Sigmoid colon (tissue), 7 donors: ENCODE results near the gene PDE11A. TPM values are rescaled to one million over a fixed set of nuclear protein-coding genes. Genes with fewer than 3 reads are reported as not detected.

Experiments
- DNase-seq: peaks from one replicate; pipeline ENCODE4 v3.0.0-alpha.2; 2019
- H3K27ac ChIP-seq, 4 donors: fragments of 200-600 bp; sonication (generic); one replicate each; pipeline ENCODE4 v1.5.1; 2016 to 2019; ENCODE audit warnings: mild to moderate bottlenecking in 1 of 4
- H3K27me3 ChIP-seq, 3 donors: fragments of 200-600 bp; sonication (generic); one replicate each; pipeline ENCODE4 v1.5.1; 2019; ENCODE audit warnings: mild to moderate bottlenecking in 1 of 3
- H3K36me3 ChIP-seq, 4 donors: fragments of 200-600 bp; sonication (generic); one replicate each; pipeline ENCODE4 v1.5.1; 2016 to 2019
- H3K4me1 ChIP-seq, 4 donors: fragments of 200-600 bp; sonication (generic); one replicate each; pipeline ENCODE4 v1.5.1; 2017 to 2019
- H3K4me3 ChIP-seq, 4 donors: fragments of 200-600 bp; sonication (generic); one replicate each; pipeline ENCODE4 v1.5.1; 2017 to 2019; ENCODE audit warnings: mild to moderate bottlenecking in 2 of 4, moderate library complexity in 1 of 4
- H3K9me3 ChIP-seq, 4 donors: fragments of 200-600 bp in 3 of 4; sonication (generic) in 3 of 4; one replicate each; pipeline versions ENCODE4 v1.5.1 to v1.6.1; 2013 to 2019
- CTCF ChIP-seq, 4 experiments: fragments of 450-650 bp in 3 of 4; fragments of 200-600 bp in 1 of 4; IDR thresholded peaks; one replicate each; pipeline ENCODE4 v1.5.1; 2016 to 2019; ENCODE audit warnings: antibody characterized with exemption in 4 of 4, mild to moderate bottlenecking in 3 of 4, moderate library complexity in 2 of 4
- EP300 ChIP-seq, 4 donors: sonication (generic); formaldehyde crosslinking; IDR thresholded peaks; one replicate each; pipeline ENCODE4 v1.6.1; 2017; ENCODE audit warnings: antibody characterized with exemption in 4 of 4
- POLR2A ChIP-seq, 2 donors: fragments of 450-650 bp; IDR thresholded peaks; one replicate each; pipeline ENCODE4 v1.6.1; 2016; ENCODE audit warnings: antibody characterized with exemption in 2 of 2, mild to moderate bottlenecking in 2 of 2, moderate library complexity in 2 of 2
- POLR2AphosphoS5 ChIP-seq, 4 donors: sonication (generic); formaldehyde crosslinking; IDR thresholded peaks; one replicate each; pipeline ENCODE4 v1.6.1; 2017; ENCODE audit warnings: antibody characterized with exemption in 4 of 4
- WGBS, 2 donors: extraction: QIAGEN DNeasy Blood & Tissue Kit; methylation state at CpG; one replicate each; pipeline ENCODE4 v1.1.7; 2013; 5-methylcytosine and 5-hydroxymethylcytosine counted together
- intact Hi-C: fragments of 100-400 bp; cut with DNase I; formaldehyde crosslinking; loops from one replicate; pipeline ENCODE4 v1.15.1; 2023
- polyA plus RNA-seq, 3 donors: library from polyadenylated mRNA; stranded (reverse); fragments of 200-250 nt; gene quantifications; one replicate each; pipeline ENCODE4 v1.2.3, GENCODE V29; 2013
- small RNA-seq, 3 donors: library from RNA; depleted of rRNA; stranded (forward); fragments of <200 nt; gene quantifications; one replicate each; pipeline ENCODE3, GENCODE V24; 2016
- total RNA-seq, 4 donors: library from RNA; depleted of rRNA; stranded (reverse); fragments of >200 nt; gene quantifications; one replicate each; pipeline ENCODE4 v1.1.0, GENCODE V29; 2016
- donor health status: healthy with polysubstance abuse.
- donor health status: Bipolar disorder and iron deficiency.
- donor health status: healthy.

Gene PDE11A
- total and polyA plus RNA-seq, 7 donors: 0.57 to 16.8 (median 4.3) TPM; not detected in 2

- intact Hi-C loops: no loop called here
- H3K36me3 ChIP-seq: no peaks in the 10 kb centered on the region
- peaks cover 5 to 19% (median 13%) of the 10 kb centered on the region in 4 donors for H3K4me1 ChIP-seq
- no peak for DNase-seq
- H3K4me3 ChIP-seq: no peak overlapping the region
- 25 to 71% methylated on average over 3 of the region's 3 CpGs for WGBS, 2 donors
- peak overlapping the region in 3 of 4 donors; percentile 47 to 67 (median 58) for H3K27ac ChIP-seq
- no peaks in the 10 kb centered on the region for H3K27me3 ChIP-seq
- H3K9me3 ChIP-seq: no peaks in the 10 kb centered on the region
- TF ChIP-seq POLR2A (IDR thresholded peaks at IDR 0.05): no peak
- peak in 1 of 4 donors; percentile 62 for TF ChIP-seq EP300 (IDR thresholded peaks at IDR 0.05)
- TF ChIP-seq CTCF (IDR thresholded peaks at IDR 0.05): no peak
- TF ChIP-seq POLR2AphosphoS5 (IDR thresholded peaks at IDR 0.05): peak in 3 of 4 donors; percentile 28 to 68 (median 64)
Observed at GRCh38 chr2:177579486-177580036, 493.0 kb downstream of the PDE11A start.

GRCh38 chr2:177578454-177578853 is 494.1 kb downstream of the PDE11A start:
- no peak for DNase-seq
- H3K27ac ChIP-seq: no peak overlapping the region
- TF ChIP-seq CTCF (IDR thresholded peaks at IDR 0.05): no peak
- TF ChIP-seq EP300 (IDR thresholded peaks at IDR 0.05): no peak
- no peak for TF ChIP-seq POLR2AphosphoS5 (IDR thresholded peaks at IDR 0.05)
- no peak for TF ChIP-seq POLR2A (IDR thresholded peaks at IDR 0.05)
- 83 to 88% methylated on average over 3 of the region's 3 CpGs for WGBS, 2 donors
- H3K4me1 ChIP-seq: peaks cover 5 to 20% (median 14%) of the 10 kb centered on the region in 4 donors
- H3K9me3 ChIP-seq: no peaks in the 10 kb centered on the region
- intact Hi-C loops: no loop called here
- H3K27me3 ChIP-seq: no peaks in the 10 kb centered on the region
- no peak overlapping the region for H3K4me3 ChIP-seq
- no peaks in the 10 kb centered on the region for H3K36me3 ChIP-seq

- Histone ChIP-seq H3K36me3 (no peaks in the 10 kb centered on the region), H3K9me3 (no peaks in the 10 kb centered on the region), H3K4me3 (no peak overlapping the region), H3K27me3 (no peaks in the 10 kb centered on the region), H3K27ac (no peak overlapping the region), H3K4me1 (peaks cover 5 to 34% (median 27%) of the 10 kb centered on the region in 4 donors)
- intact Hi-C loops: no loop called here
- TF ChIP-seq POLR2AphosphoS5 (IDR thresholded peaks at IDR 0.05) (no peak), CTCF (IDR thresholded peaks at IDR 0.05) (no peak), EP300 (IDR thresholded peaks at IDR 0.05) (no peak), POLR2A (IDR thresholded peaks at IDR 0.05) (no peak)
- WGBS, 2 donors: 90 to 92% methylated on average over 1 of the region's 1 CpG
- no peak for DNase-seq
Observed at GRCh38 chr2:177577075-177577474, 495.5 kb downstream of the PDE11A start.

- intact Hi-C loops: no loop called here
- H3K4me1 ChIP-seq: peaks cover 3 to 40% (median 33%) of the 10 kb centered on the region in 4 donors
- no peak overlapping the region for H3K4me3 ChIP-seq
- no peak overlapping the region for H3K27ac ChIP-seq
- H3K9me3 ChIP-seq: no peaks in the 10 kb centered on the region
- TF ChIP-seq POLR2AphosphoS5 (IDR thresholded peaks at IDR 0.05): no peak
- no peaks in the 10 kb centered on the region for H3K27me3 ChIP-seq
- 92 to 93% methylated on average over 2 of the region's 2 CpGs for WGBS, 2 donors
- no peak for DNase-seq
- no peaks in the 10 kb centered on the region for H3K36me3 ChIP-seq
Observed at GRCh38 chr2:177575358-177575757, 497.2 kb downstream of the PDE11A start.

- no peak for TF ChIP-seq CTCF (IDR thresholded peaks at IDR 0.05)
- TF ChIP-seq EP300 (IDR thresholded peaks at IDR 0.05): no peak
- TF ChIP-seq POLR2A (IDR thresholded peaks at IDR 0.05): no peak
- TF ChIP-seq POLR2AphosphoS5 (IDR thresholded peaks at IDR 0.05): no peak
- no peak overlapping the region for H3K4me3 ChIP-seq
- no peaks in the 10 kb centered on the region for H3K27me3 ChIP-seq
- intact Hi-C loops: no loop called here
- no peaks in the 10 kb centered on the region for H3K36me3 ChIP-seq
- H3K9me3 ChIP-seq: no peaks in the 10 kb centered on the region
- peaks cover 3 to 30% (median 25%) of the 10 kb centered on the region in 4 donors for H3K4me1 ChIP-seq
- H3K27ac ChIP-seq: no peak overlapping the region
- DNase-seq: no peak
- WGBS, 2 donors: 93% methylated on average over 7 of the region's 7 CpGs
Observed at GRCh38 chr2:177574356-177574755, 498.2 kb downstream of the PDE11A start.

Small RNAs within 50 kb of the gene (small RNA-seq; reads per million reads assigned to genes)
- gene AC011998.1: 0 reads per million in 3 donors
- gene RNU6-629P: 0 reads per million in 3 donors

Other genes starting within 250 kb of the PDE11A start
- 10 to 100 TPM; 11.0 to 16.3 (median 14.0) TPM for gene RBM45, start 39.7 kb upstream of the PDE11A start, total RNA-seq
- gene RBM45, start 39.7 kb upstream of the PDE11A start, polyA plus RNA-seq: 10 to 100 TPM in 2 of 3 donors, 1 to 10 TPM in 1; 7.2 to 18.5 (median 10.7) TPM
- gene OSBPL6, start 121.7 kb upstream of the PDE11A start, total RNA-seq: 1 to 10 TPM; 1.5 to 3.2 (median 2.3) TPM
- gene OSBPL6, start 121.7 kb upstream of the PDE11A start, polyA plus RNA-seq: under 1 TPM; 0.23 to 0.60 (median 0.52) TPM